ENCODE data around the gene MBD2. TPM values are rescaled to one million over a fixed set of nuclear protein-coding genes. Genes with fewer than 3 reads are reported as not detected.
"Not testable (repeated sequence)": the region's sequence is repeated elsewhere in the genome, so short reads cannot be mapped to it uniquely, and the experiment has no call there.

Gene MBD2, protein sequence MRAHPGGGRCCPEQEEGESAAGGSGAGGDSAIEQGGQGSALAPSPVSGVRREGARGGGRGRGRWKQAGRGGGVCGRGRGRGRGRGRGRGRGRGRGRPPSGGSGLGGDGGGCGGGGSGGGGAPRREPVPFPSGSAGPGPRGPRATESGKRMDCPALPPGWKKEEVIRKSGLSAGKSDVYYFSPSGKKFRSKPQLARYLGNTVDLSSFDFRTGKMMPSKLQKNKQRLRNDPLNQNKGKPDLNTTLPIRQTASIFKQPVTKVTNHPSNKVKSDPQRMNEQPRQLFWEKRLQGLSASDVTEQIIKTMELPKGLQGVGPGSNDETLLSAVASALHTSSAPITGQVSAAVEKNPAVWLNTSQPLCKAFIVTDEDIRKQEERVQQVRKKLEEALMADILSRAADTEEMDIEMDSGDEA
- 129 TPM for polyA plus RNA-seq (ENCODE audit: insufficient read length)
- long read RNA-seq, donor 1, full-length matches to known transcripts, result 33 of 66 reads
- long read RNA-seq, donor 1, partial matches to known transcripts, result 33 of 66 reads
- long read RNA-seq, donor 1, other reads (novel, unspliced or antisense), result 0 of 66 reads
- long read RNA-seq, donor 2, full-length matches to known transcripts, result 20 of 94 reads
- long read RNA-seq, donor 2, partial matches to known transcripts, result 74 of 94 reads
- long read RNA-seq, donor 2, other reads (novel, unspliced or antisense), result 0 of 94 reads
- long read RNA-seq, donor 3, full-length matches to known transcripts, result 17 of 27 reads
- long read RNA-seq, donor 3, partial matches to known transcripts, result 10 of 27 reads
- long read RNA-seq, donor 3, other reads (novel, unspliced or antisense), result 0 of 27 reads
- long read RNA-seq, donor 4, full-length matches to known transcripts, result 2 of 2 reads
- long read RNA-seq, donor 4, partial matches to known transcripts, result 0 of 2 reads
- long read RNA-seq, donor 4, other reads (novel, unspliced or antisense), result 0 of 2 reads
- long read RNA-seq, donor 5, full-length matches to known transcripts, result 57 of 70 reads
- long read RNA-seq, donor 5, partial matches to known transcripts, result 13 of 70 reads
- long read RNA-seq, donor 5, other reads (novel, unspliced or antisense), result 0 of 70 reads
- long read RNA-seq, donor 6, full-length matches to known transcripts, result 17 of 38 reads
- long read RNA-seq, donor 6, partial matches to known transcripts, result 21 of 38 reads
- long read RNA-seq, donor 6, other reads (novel, unspliced or antisense), result 0 of 38 reads
- long read RNA-seq, donor 7, full-length matches to known transcripts, result 33 of 63 reads
- long read RNA-seq, donor 7, partial matches to known transcripts, result 30 of 63 reads
- long read RNA-seq, donor 7, other reads (novel, unspliced or antisense), result 0 of 63 reads
- long read RNA-seq, donor 8, full-length matches to known transcripts, result 13 of 18 reads
- long read RNA-seq, donor 8, partial matches to known transcripts, result 5 of 18 reads
- long read RNA-seq, donor 8, other reads (novel, unspliced or antisense), result 0 of 18 reads

DNA sequence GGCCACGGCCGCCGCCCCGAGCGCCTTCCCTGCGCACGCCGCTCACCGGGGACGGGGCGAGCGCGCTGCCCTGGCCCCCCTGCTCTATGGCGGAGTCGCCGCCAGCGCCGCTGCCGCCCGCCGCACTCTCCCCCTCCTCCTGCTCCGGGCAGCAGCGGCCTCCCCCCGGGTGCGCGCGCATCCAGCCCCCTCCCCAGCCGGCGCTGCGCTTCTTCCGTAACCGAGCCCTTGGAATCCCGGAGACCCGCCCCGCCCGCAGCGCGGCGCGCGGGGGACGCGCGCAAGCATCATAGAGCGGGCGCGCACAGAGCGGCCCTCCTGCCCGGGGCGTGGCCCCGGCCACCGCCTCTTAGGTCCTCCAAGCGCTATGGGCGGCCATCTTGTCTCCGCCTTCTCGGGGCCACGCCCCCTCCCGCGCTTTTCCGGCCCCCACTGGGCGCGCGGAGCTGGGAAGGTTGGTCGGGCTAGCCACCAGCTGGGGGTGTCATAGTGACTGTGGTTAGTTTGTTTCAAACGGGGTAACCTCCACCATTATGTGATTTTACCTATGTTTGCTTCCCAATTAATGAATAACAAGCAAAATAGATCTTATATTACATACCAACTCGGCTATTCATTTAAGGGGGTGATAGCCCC lies at the start of gene MBD2:
Gene MBD2, minus strand, starts transcription at position 291 of the 636 bp plus-strand sequence. Its CDS starts 110 bp downstream, at position 181.
- peak; percentile 97 for DNase-seq

- DNase-seq, result peak; percentile 50
Observed at GRCh38 chr18:54269893-54270844, 45.7 kb upstream of the MBD2 start.

DNA sequence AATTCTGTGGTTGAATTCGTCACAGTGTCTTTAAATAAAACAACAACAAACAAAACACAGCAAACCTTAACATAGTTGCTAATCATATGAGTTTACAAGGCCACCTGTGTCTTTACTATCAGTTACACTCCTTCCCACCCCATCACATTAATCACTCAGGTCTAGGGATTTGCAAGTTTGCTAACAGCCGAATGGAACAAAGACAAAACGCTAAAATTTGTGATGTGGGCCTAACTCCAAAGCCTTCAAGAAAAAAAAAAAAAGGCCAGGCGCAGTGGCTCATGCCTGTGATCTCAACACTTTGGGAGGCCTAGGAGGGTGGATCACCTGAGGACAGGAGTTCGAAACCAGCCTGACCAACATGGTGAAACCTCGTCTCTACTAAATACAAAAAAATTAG lies 44.3 kb upstream of the MBD2 start:
- DNase-seq, result no peak

DNA sequence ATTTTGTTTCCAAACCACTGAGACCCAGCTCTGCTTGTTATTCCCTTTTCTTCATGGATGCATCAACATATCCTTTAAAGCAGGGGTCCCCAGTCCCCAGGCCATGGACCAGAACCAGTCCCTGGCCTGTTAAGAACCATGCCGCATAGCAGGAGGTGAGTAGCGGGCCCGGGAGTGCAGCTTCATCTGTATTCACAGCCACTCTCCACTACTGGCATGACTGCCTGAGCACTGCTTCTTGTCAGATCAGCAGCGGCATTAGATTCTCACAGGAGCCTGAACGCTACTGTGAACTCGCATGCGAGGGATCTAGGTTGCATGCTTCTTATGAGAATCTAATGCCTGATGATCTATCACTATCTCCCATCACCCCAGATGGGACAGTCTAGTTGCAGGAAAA lies 43.2 kb upstream of the MBD2 start:
- DNase-seq, result no peak

DNA sequence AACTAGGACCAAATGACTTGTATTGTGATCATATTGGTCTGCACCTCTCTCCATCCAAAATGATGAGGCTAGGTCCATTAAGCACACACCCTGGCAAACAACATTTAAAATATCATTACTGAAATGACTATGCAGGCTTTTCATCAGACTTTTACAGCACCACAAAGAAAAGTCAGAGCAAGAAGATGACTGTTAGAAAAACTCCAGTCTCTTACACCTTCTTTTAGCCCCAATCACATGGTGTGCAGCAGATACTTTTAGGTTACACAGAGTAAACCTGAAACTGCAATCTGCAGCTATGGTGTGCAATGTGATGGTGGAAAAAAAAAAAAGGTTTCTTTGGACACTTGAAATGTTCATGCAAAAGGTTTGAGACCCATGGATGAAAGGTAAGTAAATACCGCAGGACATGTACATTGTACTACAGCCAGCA lies 39.5 kb upstream of the MBD2 start:
- no peak for DNase-seq

- DNase-seq, result no peak
Observed at GRCh38 chr18:54261894-54262293, 37.4 kb upstream of the MBD2 start.

GRCh38 chr18:54260396-54261072 lies 36.1 kb upstream of the MBD2 start:
- DNase-seq, result no peak

GRCh38 chr18:54257818-54258217 lies 33.3 kb upstream of the MBD2 start:
- not testable (repeated sequence) for DNase-seq

GRCh38 chr18:54257015-54257414 lies 32.5 kb upstream of the MBD2 start:
- no peak for DNase-seq

DNA sequence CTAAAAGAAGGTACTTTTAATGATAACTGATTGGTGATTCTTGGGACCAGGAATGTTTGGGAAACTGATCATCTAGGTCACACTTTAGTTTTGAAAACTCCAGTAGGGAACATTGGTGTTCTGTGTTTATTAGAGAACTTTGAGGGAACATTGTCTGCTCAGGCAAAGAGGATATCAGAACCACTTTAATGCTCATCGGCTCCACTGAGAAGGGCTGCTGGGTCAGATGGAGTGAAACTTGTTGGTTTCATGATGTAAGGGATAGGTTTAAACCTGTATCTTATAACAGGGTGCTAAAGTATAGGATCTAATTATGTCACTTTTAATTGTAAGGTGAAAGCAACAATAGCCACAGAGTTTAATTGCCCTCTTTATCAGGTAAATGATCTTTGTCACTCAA lies 30.7 kb upstream of the MBD2 start:
- no peak for DNase-seq

- peak; percentile 22 for DNase-seq
Observed at GRCh38 chr18:54254265-54254758, 29.8 kb upstream of the MBD2 start.

DNA sequence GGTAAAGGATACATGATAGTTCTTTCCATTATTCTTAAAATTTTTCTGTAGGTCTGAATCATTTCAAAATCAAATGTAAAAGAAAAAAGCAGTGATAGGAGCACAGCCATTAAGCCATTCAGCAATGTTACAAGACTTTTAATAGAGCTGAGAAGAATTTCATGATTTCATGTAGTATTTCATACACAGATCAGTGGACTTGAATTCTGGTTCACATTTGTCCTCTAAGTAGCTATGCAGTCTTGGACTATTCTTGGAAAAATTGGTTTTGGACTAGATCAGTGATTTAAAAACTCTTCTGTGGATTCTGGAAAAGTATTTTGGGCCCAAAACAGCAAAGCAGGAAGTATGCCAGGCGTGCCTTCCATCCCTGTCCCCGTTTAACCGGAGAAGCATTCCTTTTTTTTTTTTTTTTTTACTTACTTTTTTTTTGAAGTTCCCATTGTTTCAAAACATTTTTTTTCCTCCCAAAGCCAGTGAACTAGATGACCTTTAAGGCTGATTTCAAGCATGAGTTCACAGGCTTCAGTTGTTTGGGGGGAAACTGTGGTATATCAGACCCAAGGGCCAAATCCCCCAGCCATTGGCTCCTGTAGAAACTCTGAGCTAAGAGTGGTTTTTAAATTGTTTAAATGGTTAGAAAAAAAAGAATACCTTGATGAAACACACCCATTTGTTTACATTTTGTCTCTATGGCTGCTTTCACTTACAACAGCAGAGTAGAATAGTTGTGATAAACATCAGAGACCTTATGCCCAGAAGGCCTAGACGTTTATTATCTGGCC lies 27.3 kb upstream of the MBD2 start:
- no peak for DNase-seq

- DNase-seq, result no peak
Observed at GRCh38 chr18:54250846-54251261, 26.4 kb upstream of the MBD2 start.

DNA sequence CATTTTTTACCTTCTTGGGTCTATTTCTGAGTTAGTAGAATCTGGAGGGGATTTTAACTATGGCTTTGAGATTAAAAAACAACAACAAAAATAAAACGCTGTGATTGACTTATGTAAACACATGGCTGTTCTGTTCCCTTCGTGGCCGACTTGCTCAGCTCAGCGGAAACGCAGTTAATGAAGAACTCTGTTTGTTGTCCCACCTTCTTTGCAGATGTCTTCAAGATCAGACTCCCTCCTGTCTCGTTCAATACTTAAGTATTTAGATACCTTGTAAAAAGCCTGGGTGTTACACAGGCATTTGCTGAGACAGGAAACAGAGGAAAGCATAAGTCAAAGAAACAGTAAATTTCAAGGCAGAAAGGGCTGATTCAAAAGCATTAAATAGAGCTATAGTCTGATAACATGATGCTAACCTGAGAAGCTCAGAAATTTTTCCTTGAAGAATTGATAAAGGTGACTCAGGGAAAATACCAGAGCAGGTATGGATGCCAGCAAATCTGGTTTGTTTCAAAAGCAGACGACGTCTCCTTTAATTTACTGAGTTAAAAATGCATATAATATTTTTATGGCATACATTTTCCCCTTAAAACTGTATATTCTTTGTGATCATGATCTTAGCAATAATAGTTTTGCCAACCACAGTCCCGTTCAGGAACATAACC lies 23.2 kb upstream of the MBD2 start:
- DNase-seq, result no peak

DNA sequence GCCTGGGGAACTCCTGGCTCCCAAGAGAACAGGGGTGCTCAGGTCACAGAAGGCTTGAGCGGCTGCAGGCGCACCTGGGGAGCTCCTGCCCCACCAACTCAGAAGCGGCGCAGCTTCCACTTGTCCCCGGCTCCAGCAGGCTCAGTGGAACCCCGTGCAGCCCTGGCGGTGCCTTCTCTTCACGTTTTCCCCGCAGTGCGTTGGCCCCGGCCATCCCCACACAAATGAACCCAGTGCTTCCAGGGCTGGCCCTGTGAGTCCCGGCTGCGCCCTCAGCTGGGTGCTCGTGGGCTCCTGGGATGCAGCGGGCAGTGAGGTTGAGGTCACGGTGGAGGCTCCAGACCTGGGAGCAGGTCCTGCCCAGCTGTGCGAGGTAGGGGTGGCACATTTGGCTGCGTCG lies 17.9 kb upstream of the MBD2 start:
- DNase-seq, result no peak

- DNase-seq, result no peak
Observed at GRCh38 chr18:54241483-54241882, 17.0 kb upstream of the MBD2 start.

- no peak for DNase-seq
Observed at GRCh38 chr18:54240629-54241107, 16.2 kb upstream of the MBD2 start.

DNA sequence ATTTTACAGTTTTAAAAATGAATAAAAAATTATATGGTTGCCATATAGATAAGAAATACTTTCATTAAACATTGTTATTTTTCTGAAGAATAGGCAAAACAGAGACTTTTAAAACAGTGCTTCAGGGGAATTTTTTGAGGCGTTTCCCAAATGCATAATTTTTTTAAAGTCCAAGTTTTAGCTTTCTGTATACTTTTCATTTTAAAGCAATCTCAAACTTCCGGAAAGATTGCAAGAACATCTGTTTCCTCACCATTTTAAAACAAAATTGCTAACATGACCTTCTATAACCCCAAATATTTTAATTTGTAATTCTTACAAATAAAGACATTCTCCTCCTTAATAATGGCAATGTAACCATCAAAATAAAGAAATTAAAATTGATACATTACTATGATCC lies 15.1 kb upstream of the MBD2 start:
- no peak for DNase-seq

Data from left kidney (tissue), 8 donors.